OCI-LY7 (cell line): ENCODE results near the gene SAXO2.

Source experiments
- EZH2phosphoT487 ChIP-seq: fragments of 200-600 bp; sonication (generic); IDR thresholded peaks from 2 replicates; pipeline ENCODE4 v1.6.1; 2018; ENCODE audit warnings: low read depth, borderline replicate concordance, mild to moderate bottlenecking, mixed run types, antibody characterized with exemption, low read length, moderate library complexity, mixed read lengths
- TF ChIP-seq, protein P1 (sequence below): fragments of 200-600 bp; sonication (generic); conservative IDR thresholded peaks from 2 replicates; pipeline ENCODE4 v1.5.1; 2014; ENCODE audit warnings: mild to moderate bottlenecking, antibody characterized with exemption, low read length, moderate library complexity, mixed read lengths

DNA sequence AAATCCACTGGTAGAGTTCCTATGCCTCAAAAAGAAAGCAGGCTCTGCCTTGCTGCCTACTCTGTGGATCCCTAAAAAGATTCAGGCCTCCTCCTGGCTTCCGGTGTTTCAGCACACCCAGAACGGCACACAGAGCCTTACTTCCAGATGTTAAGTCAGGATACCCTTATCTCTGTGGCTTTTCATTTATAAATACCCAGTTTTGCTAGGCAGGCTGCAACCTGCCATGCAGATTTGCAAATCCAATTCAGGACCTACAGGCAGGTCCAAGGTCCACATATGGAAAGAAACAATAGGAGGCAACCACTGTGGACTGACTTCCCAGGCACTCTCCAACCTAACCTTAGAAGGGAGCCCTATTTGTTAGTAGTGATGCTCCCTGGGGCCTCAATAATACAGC, 30.8 kb upstream of the SAXO2 start:
- TF ChIP-seq, protein P1, sequence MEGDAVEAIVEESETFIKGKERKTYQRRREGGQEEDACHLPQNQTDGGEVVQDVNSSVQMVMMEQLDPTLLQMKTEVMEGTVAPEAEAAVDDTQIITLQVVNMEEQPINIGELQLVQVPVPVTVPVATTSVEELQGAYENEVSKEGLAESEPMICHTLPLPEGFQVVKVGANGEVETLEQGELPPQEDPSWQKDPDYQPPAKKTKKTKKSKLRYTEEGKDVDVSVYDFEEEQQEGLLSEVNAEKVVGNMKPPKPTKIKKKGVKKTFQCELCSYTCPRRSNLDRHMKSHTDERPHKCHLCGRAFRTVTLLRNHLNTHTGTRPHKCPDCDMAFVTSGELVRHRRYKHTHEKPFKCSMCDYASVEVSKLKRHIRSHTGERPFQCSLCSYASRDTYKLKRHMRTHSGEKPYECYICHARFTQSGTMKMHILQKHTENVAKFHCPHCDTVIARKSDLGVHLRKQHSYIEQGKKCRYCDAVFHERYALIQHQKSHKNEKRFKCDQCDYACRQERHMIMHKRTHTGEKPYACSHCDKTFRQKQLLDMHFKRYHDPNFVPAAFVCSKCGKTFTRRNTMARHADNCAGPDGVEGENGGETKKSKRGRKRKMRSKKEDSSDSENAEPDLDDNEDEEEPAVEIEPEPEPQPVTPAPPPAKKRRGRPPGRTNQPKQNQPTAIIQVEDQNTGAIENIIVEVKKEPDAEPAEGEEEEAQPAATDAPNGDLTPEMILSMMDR = no peak
- no peak for TF ChIP-seq EZH2phosphoT487
